Gastroesophageal sphincter (tissue), 3 donors: ENCODE results near the gene VPREB3.

Experiments
- POLR2AphosphoS5 ChIP-seq: sonication (generic); formaldehyde crosslinking; IDR thresholded peaks from one replicate; pipeline ENCODE4 v1.6.1; 2017; ENCODE audit warnings: antibody characterized with exemption
- TF ChIP-seq, protein P1 (sequence below), 4 experiments: fragments of 200-600 bp in 2 of 4; fragments of 450-650 bp in 2 of 4; sonication (generic) in 1 of 4; IDR thresholded peaks; one replicate each; pipeline ENCODE4 v1.5.1; 2017 to 2019; ENCODE audit warnings: antibody characterized with exemption in 4 of 4, mild to moderate bottlenecking in 2 of 4, moderate library complexity in 2 of 4

GRCh38 chr22:23704062-23704461 lies 50.2 kb downstream of the VPREB3 start:
- TF ChIP-seq, protein P1, sequence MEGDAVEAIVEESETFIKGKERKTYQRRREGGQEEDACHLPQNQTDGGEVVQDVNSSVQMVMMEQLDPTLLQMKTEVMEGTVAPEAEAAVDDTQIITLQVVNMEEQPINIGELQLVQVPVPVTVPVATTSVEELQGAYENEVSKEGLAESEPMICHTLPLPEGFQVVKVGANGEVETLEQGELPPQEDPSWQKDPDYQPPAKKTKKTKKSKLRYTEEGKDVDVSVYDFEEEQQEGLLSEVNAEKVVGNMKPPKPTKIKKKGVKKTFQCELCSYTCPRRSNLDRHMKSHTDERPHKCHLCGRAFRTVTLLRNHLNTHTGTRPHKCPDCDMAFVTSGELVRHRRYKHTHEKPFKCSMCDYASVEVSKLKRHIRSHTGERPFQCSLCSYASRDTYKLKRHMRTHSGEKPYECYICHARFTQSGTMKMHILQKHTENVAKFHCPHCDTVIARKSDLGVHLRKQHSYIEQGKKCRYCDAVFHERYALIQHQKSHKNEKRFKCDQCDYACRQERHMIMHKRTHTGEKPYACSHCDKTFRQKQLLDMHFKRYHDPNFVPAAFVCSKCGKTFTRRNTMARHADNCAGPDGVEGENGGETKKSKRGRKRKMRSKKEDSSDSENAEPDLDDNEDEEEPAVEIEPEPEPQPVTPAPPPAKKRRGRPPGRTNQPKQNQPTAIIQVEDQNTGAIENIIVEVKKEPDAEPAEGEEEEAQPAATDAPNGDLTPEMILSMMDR (IDR thresholded peaks at IDR 0.05), result no peak
- TF ChIP-seq POLR2AphosphoS5, result no peak
